ENCODE measurements around the gene PPP1R2B. TPM values are rescaled to one million over a fixed set of nuclear protein-coding genes. Genes with fewer than 3 reads are reported as not detected.

PPP1R2B gene
- total RNA-seq, 1 experiment from 2014 or later: not detected

DNA sequence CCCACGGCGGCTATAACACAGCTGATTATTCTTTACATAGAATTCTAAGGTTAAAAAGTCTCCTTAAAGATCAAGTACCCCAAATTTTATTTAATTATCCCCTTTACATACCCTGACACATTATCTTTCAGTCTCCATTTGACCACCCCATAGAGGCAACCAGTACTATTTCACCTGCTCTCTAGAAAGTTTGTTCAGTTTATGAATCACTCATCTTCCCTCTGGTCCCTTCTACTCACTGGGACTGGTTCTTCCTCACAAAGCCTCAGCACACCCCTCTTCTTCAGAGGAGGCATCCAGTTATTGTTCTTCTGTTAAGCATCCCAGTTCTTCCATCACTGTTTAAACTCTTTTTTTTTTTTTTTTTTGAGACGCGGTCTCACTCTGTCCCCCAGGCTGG is 42.8 kb downstream of the PPP1R2B start:
- ATAC-seq (no peak), DNase-seq (ENCODE audit: low spot score) (no peak)
- ChIA-PET POLR2A (no interaction called here), CTCF (interaction anchor here (0.7 to 1.0 kb wide), 3 partner anchors 11 to 739 kb away, joined by 4 to 5 read pairs (median 5); no protein-coding TSS in a partner anchor)
- H3K27ac Mint-ChIP-seq: no peak overlapping the region
- H3K4me1 Mint-ChIP-seq: peaks cover 14% of the 10 kb centered on the region
- no peaks in the 10 kb centered on the region; the same call in 1 of the 2 replicates for H3K27me3 Mint-ChIP-seq (ENCODE audit: low read depth)
- H3K4me3 Mint-ChIP-seq: no peak overlapping the region
- TF ChIP-seq, protein P1, sequence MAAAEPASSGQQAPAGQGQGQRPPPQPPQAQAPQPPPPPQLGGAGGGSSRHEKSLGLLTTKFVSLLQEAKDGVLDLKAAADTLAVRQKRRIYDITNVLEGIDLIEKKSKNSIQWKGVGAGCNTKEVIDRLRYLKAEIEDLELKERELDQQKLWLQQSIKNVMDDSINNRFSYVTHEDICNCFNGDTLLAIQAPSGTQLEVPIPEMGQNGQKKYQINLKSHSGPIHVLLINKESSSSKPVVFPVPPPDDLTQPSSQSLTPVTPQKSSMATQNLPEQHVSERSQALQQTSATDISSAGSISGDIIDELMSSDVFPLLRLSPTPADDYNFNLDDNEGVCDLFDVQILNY (CRISPR knock-in tag; IDR thresholded peaks at IDR 0.05): no peak
- TF ChIP-seq TEAD1 (CRISPR knock-in tag; IDR thresholded peaks at IDR 0.05) (no peak), ZNF232 (CRISPR knock-in tag; IDR thresholded peaks at IDR 0.05) (no peak), NR3C1 (CRISPR knock-in tag; conservative IDR thresholded peaks at IDR 0.05; ENCODE audit: low read depth) (no peak), TP53 (CRISPR knock-in tag; IDR thresholded peaks at IDR 0.05) (no peak), GTF2I (CRISPR knock-in tag; conservative IDR thresholded peaks at IDR 0.05) (no peak), ZNF263 (CRISPR knock-in tag; IDR thresholded peaks at IDR 0.05; ENCODE audit: low read depth) (no peak), FOXP1 (CRISPR knock-in tag; IDR thresholded peaks at IDR 0.05; ENCODE audit: borderline replicate concordance) (no peak), JUN (CRISPR knock-in tag; IDR thresholded peaks at IDR 0.05) (no peak), ESRRA (CRISPR knock-in tag; IDR thresholded peaks at IDR 0.05; ENCODE audit: borderline replicate concordance) (no peak), JAZF1 (CRISPR knock-in tag; IDR thresholded peaks at IDR 0.05) (no peak), NFYB (CRISPR knock-in tag; conservative IDR thresholded peaks at IDR 0.05; ENCODE audit: low read depth) (no peak)
- TF ChIP-seq, protein P2, sequence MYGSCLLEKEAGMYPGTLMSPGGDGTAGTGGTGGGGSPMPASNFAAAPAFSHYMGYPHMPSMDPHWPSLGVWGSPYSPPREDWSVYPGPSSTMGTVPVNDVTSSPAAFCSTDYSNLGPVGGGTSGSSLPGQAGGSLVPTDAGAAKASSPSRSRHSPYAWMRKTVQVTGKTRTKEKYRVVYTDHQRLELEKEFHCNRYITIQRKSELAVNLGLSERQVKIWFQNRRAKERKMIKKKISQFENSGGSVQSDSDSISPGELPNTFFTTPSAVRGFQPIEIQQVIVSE (CRISPR knock-in tag; IDR thresholded peaks at IDR 0.05; ENCODE audit: borderline replicate concordance): no peak
- TF ChIP-seq, protein P3, sequence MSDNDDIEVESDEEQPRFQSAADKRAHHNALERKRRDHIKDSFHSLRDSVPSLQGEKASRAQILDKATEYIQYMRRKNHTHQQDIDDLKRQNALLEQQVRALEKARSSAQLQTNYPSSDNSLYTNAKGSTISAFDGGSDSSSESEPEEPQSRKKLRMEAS (CRISPR knock-in tag; IDR thresholded peaks at IDR 0.05): no peak
- TF ChIP-seq, protein P4, sequence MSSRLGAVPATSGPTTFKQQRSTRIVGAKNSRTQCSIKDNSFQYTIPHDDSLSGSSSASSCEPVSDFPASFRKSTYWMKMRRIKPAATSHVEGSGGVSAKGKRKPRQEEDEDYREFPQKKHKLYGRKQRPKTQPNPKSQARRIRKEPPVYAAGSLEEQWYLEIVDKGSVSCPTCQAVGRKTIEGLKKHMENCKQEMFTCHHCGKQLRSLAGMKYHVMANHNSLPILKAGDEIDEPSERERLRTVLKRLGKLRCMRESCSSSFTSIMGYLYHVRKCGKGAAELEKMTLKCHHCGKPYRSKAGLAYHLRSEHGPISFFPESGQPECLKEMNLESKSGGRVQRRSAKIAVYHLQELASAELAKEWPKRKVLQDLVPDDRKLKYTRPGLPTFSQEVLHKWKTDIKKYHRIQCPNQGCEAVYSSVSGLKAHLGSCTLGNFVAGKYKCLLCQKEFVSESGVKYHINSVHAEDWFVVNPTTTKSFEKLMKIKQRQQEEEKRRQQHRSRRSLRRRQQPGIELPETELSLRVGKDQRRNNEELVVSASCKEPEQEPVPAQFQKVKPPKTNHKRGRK (CRISPR knock-in tag; IDR thresholded peaks at IDR 0.05; ENCODE audit: borderline replicate concordance): no peak
- TF ChIP-seq, protein P5, sequence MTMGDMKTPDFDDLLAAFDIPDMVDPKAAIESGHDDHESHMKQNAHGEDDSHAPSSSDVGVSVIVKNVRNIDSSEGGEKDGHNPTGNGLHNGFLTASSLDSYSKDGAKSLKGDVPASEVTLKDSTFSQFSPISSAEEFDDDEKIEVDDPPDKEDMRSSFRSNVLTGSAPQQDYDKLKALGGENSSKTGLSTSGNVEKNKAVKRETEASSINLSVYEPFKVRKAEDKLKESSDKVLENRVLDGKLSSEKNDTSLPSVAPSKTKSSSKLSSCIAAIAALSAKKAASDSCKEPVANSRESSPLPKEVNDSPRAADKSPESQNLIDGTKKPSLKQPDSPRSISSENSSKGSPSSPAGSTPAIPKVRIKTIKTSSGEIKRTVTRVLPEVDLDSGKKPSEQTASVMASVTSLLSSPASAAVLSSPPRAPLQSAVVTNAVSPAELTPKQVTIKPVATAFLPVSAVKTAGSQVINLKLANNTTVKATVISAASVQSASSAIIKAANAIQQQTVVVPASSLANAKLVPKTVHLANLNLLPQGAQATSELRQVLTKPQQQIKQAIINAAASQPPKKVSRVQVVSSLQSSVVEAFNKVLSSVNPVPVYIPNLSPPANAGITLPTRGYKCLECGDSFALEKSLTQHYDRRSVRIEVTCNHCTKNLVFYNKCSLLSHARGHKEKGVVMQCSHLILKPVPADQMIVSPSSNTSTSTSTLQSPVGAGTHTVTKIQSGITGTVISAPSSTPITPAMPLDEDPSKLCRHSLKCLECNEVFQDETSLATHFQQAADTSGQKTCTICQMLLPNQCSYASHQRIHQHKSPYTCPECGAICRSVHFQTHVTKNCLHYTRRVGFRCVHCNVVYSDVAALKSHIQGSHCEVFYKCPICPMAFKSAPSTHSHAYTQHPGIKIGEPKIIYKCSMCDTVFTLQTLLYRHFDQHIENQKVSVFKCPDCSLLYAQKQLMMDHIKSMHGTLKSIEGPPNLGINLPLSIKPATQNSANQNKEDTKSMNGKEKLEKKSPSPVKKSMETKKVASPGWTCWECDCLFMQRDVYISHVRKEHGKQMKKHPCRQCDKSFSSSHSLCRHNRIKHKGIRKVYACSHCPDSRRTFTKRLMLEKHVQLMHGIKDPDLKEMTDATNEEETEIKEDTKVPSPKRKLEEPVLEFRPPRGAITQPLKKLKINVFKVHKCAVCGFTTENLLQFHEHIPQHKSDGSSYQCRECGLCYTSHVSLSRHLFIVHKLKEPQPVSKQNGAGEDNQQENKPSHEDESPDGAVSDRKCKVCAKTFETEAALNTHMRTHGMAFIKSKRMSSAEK (CRISPR knock-in tag; IDR thresholded peaks at IDR 0.05; ENCODE audit: borderline replicate concordance): no peak
- TF ChIP-seq, protein P6, sequence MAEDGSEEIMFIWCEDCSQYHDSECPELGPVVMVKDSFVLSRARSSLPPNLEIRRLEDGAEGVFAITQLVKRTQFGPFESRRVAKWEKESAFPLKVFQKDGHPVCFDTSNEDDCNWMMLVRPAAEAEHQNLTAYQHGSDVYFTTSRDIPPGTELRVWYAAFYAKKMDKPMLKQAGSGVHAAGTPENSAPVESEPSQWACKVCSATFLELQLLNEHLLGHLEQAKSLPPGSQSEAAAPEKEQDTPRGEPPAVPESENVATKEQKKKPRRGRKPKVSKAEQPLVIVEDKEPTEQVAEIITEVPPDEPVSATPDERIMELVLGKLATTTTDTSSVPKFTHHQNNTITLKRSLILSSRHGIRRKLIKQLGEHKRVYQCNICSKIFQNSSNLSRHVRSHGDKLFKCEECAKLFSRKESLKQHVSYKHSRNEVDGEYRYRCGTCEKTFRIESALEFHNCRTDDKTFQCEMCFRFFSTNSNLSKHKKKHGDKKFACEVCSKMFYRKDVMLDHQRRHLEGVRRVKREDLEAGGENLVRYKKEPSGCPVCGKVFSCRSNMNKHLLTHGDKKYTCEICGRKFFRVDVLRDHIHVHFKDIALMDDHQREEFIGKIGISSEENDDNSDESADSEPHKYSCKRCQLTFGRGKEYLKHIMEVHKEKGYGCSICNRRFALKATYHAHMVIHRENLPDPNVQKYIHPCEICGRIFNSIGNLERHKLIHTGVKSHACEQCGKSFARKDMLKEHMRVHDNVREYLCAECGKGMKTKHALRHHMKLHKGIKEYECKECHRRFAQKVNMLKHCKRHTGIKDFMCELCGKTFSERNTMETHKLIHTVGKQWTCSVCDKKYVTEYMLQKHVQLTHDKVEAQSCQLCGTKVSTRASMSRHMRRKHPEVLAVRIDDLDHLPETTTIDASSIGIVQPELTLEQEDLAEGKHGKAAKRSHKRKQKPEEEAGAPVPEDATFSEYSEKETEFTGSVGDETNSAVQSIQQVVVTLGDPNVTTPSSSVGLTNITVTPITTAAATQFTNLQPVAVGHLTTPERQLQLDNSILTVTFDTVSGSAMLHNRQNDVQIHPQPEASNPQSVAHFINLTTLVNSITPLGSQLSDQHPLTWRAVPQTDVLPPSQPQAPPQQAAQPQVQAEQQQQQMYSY (CRISPR knock-in tag; IDR thresholded peaks at IDR 0.05): no peak
- TF ChIP-seq, protein P7, sequence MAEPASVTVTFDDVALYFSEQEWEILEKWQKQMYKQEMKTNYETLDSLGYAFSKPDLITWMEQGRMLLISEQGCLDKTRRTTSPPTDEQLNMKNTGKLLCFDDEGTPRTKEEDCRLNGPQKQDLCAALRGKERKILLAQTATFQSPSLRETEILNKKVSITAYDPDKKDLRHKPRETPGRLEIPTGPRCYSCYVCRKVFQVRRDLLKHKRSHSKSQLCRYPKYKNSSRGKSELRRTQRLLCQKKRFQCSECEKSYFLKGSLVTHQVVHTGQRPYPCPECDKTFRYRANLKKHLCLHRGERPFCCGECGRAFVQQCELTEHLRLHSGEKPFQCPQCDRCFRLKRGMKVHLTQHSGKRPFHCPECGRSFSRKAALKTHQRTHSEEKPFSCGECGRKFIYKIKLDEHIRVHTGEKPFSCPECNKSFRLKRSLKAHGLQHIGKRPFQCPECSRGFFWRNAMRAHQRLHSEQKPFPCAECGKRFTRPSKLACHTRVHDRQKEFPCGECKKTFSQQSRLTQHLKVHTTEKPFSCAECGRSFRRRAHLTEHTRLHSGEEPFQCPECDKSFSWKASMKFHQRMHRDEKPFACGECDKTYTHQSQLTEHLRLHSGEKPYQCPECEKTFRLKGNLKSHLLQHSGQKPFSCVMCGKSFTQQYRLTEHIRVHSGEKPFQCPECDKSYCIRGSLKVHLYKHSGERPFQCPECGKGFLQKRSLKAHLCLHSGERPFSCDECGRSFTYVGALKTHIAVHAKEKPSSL (CRISPR knock-in tag; conservative IDR thresholded peaks at IDR 0.05): no peak
- H3K36me3 Mint-ChIP-seq: no peaks in the 10 kb centered on the region
- H3K9me3 Mint-ChIP-seq: no peaks in the 10 kb centered on the region
